Hepatocyte (in vitro differentiated cells): ENCODE results near the gene RRP12. TPM values are rescaled to one million over a fixed set of nuclear protein-coding genes. Genes with fewer than 3 reads are reported as not detected.

Experiments
- DNase-seq: peaks from one replicate; pipeline ENCODE4 v3.0.0-alpha.2; 2016; ENCODE audit warnings: low spot score
- H2AFZ ChIP-seq: fragments of 200-600 bp; sonication (generic); 2 replicates; pipeline ENCODE4 v1.6.0; 2016; ENCODE audit warnings: antibody characterized with exemption, mild to moderate bottlenecking
- H3K27ac ChIP-seq: fragments of 200-600 bp; sonication (generic); 2 replicates; pipeline ENCODE4 v1.5.1; 2016; ENCODE audit warnings: mild to moderate bottlenecking
- H3K27me3 ChIP-seq: fragments of 200-600 bp; sonication (generic); 2 replicates; pipeline ENCODE4 v1.6.1; 2016
- H3K36me3 ChIP-seq: fragments of 200-600 bp; sonication (generic); replicated peaks from 2 replicates; pipeline ENCODE4 v1.5.1; 2016; ENCODE audit warnings: low read depth; ENCODE audit not compliant: insufficient read depth
- H3K4me1 ChIP-seq: fragments of 200-600 bp; sonication (generic); 2 replicates; pipeline ENCODE4 v1.5.1; 2016; ENCODE audit warnings: mild to moderate bottlenecking, moderate library complexity; ENCODE audit not compliant: insufficient read depth
- H3K4me2 ChIP-seq: fragments of 200-600 bp; sonication (generic); 2 replicates; pipeline ENCODE4 v1.6.0; 2016
- H3K4me3 ChIP-seq: fragments of 200-600 bp; sonication (generic); 2 replicates; pipeline ENCODE4 v1.5.1; 2016; ENCODE audit warnings: mild to moderate bottlenecking
- H3K79me2 ChIP-seq: fragments of 200-600 bp; sonication (generic); 2 replicates; pipeline ENCODE4 v1.6.0; 2017; ENCODE audit warnings: mild to moderate bottlenecking
- H3K9me2 ChIP-seq: fragments of 200-600 bp; sonication (generic); replicated peaks from 2 replicates; pipeline ENCODE4 v1.6.0; 2017; ENCODE audit warnings: mild to moderate bottlenecking; ENCODE audit not compliant: insufficient read depth
- H3K9me3 ChIP-seq: fragments of 200-600 bp; sonication (generic); 2 replicates; pipeline ENCODE4 v1.5.1; 2016; ENCODE audit warnings: low read depth, mild to moderate bottlenecking
- H4K20me1 ChIP-seq: fragments of 200-600 bp; sonication (generic); 2 replicates; pipeline ENCODE4 v1.6.0; 2016; ENCODE audit warnings: mild to moderate bottlenecking; ENCODE audit not compliant: insufficient read depth, poor library complexity, severe bottlenecking
- EZH2 ChIP-seq: fragments of 200-600 bp; sonication (generic); IDR thresholded peaks from 2 replicates; pipeline ENCODE4 v1.6.1; 2016; ENCODE audit warnings: antibody characterized with exemption, mild to moderate bottlenecking, borderline replicate concordance
- EZH2phosphoT487 ChIP-seq: fragments of 200-600 bp; sonication (generic); IDR thresholded peaks from one replicate; pipeline ENCODE4 v1.6.1; 2018; ENCODE audit warnings: antibody characterized with exemption, mild to moderate bottlenecking, low read depth, moderate library complexity; ENCODE audit not compliant: unreplicated experiment, severe bottlenecking
- WGBS: methylation state at CpG from one replicate; pipeline ENCODE4 v1.1.6; 2016; ENCODE audit warnings: low lambda C conversion rate; ENCODE audit errors: missing lambda C conversion rate; 5-methylcytosine and 5-hydroxymethylcytosine counted together
- polyA plus RNA-seq: library from polyadenylated mRNA; unstranded; fragments of >200 nt; fragmentation: Nextera tagmentation; extraction: Ambion mirVana; gene quantifications from 2 replicates; pipeline ENCODE4 v1.2.1, GENCODE V29; 2016
- total RNA-seq: library from RNA; depleted of rRNA; stranded (reverse); fragments of >200 nt; gene quantifications from 2 replicates; pipeline ENCODE4 v1.2.3, GENCODE V29; 2014
- TF ChIP-seq, protein P1 (sequence below): fragments of 200-600 bp; sonication (generic); IDR thresholded peaks from 2 replicates; pipeline ENCODE4 v1.5.1; 2016; ENCODE audit warnings: antibody characterized with exemption, mild to moderate bottlenecking; ENCODE audit not compliant: poor library complexity

Gene RRP12
- total and polyA plus RNA-seq, 2 experiments from 2014 or later = 10.6 to 20.6 TPM

DNA sequence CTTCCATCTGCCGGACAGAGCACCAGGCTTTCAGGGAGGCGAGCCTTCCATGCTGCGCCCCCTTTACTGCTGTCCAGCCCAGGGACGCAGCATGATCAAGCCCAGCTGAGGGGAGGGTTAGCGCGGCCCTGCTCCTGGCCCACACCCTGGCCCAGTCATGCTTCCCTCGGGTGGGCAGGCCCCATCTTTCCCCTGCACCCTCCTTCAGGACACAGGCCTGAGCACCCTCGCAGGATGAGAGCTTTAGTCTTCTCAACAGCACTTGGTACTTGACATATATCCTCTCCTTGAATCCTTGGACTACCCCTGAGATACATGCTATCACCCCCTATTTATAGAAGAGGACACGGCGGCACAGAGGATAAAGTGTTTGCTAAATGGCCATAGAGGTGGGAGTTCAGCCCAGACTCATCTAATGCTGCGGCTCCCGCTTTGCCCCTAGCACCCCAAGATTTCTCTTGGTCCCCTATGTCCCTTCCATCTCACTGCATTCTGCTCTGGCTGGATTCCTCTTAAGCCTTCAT is 34.0 kb downstream of the RRP12 start:
- Histone ChIP-seq H3K4me3 (no peak overlapping the region), H3K4me2 (no peak overlapping the region), H3K9me2 (no peaks in the 10 kb centered on the region), H3K27me3 (no peaks in the 10 kb centered on the region), H2AFZ (no peak overlapping the region), H4K20me1 (no peaks in the 10 kb centered on the region), H3K4me1 (no peaks in the 10 kb centered on the region), H3K9me3 (no peaks in the 10 kb centered on the region), H3K27ac (no peak overlapping the region), H3K79me2 (no peaks in the 10 kb centered on the region), H3K36me3 (no peaks in the 10 kb centered on the region)
- no peak for DNase-seq
- 96% methylated on average over 12 of the region's 12 CpGs for WGBS
- TF ChIP-seq, protein P1, sequence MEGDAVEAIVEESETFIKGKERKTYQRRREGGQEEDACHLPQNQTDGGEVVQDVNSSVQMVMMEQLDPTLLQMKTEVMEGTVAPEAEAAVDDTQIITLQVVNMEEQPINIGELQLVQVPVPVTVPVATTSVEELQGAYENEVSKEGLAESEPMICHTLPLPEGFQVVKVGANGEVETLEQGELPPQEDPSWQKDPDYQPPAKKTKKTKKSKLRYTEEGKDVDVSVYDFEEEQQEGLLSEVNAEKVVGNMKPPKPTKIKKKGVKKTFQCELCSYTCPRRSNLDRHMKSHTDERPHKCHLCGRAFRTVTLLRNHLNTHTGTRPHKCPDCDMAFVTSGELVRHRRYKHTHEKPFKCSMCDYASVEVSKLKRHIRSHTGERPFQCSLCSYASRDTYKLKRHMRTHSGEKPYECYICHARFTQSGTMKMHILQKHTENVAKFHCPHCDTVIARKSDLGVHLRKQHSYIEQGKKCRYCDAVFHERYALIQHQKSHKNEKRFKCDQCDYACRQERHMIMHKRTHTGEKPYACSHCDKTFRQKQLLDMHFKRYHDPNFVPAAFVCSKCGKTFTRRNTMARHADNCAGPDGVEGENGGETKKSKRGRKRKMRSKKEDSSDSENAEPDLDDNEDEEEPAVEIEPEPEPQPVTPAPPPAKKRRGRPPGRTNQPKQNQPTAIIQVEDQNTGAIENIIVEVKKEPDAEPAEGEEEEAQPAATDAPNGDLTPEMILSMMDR = no peak
- TF ChIP-seq EZH2 = no peak
- no peak for TF ChIP-seq EZH2phosphoT487

DNA sequence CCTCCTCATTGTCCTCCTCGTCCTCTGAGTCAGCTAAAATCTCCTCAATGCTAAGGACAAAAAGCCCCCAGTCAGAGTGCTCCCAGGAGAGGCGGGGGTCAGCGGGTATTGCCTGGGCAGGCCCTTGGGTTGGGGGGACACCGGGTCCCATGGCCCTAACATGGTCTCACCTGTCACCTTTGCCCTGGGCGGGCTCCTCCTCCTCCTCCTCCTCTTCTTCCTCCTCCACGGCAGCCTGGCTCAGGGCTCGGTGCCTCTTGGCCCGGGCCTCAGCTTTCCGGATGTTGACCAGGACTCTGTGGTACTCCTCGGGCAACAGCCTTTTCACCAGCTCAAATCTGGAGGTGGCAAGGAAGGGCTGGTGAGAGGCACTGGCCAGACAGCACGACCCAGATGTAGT is 34.6 kb downstream of the RRP12 start:
- H3K36me3 ChIP-seq = no peaks in the 10 kb centered on the region
- no peak for DNase-seq
- 96% methylated on average over 11 of the region's 11 CpGs for WGBS
- H3K79me2 ChIP-seq = no peaks in the 10 kb centered on the region
- H2AFZ ChIP-seq = no peak overlapping the region
- TF ChIP-seq EZH2 (no peak), EZH2phosphoT487 (no peak)
- TF ChIP-seq, protein P1 = no peak
- no peak overlapping the region for H3K4me3 ChIP-seq
- H3K4me2 ChIP-seq = no peak overlapping the region
- H3K27ac ChIP-seq = no peak overlapping the region
- H3K9me3 ChIP-seq = no peaks in the 10 kb centered on the region
- no peaks in the 10 kb centered on the region for H3K27me3 ChIP-seq
- no peaks in the 10 kb centered on the region for H3K9me2 ChIP-seq
- H4K20me1 ChIP-seq = no peaks in the 10 kb centered on the region
- no peaks in the 10 kb centered on the region for H3K4me1 ChIP-seq

DNA sequence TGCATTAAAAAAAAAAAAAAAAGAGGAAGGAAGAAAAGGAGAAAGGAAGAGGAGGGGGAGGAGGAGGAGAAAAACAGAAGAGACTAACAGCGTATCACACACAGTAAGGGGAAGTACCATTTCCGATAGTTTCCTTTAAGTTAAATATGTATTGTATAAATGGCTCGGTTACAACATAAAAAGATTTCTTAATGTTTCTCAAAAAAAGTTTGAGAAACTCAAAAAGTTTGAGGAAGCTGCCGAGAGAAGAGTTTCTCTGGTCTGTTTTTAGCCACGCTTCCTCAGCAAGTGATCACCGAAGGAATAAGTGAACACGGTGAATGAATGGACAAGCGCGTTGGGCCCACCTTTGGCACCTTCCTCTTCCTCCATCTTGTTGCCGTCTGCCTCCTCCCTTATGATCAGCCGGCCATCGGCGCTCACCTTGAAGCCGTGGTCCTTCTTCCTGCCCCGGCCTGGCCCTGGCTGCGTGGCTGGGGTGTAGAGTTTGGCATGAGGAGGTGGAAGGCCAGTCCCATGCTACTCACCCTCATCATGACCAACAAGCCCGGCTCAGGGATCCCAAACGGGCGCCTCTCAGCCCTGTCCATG is 35.3 kb downstream of the RRP12 start:
- H3K27ac ChIP-seq = no peak overlapping the region
- no peaks in the 10 kb centered on the region for H3K36me3 ChIP-seq

More for the DNA sequence above, 35.3 kb downstream of the RRP12 start:
- no peaks in the 10 kb centered on the region for H4K20me1 ChIP-seq
- TF ChIP-seq EZH2phosphoT487 (no peak), EZH2 (no peak)
- TF ChIP-seq, protein P1 = no peak
- no peaks in the 10 kb centered on the region for H3K79me2 ChIP-seq
- H3K4me2 ChIP-seq = no peak overlapping the region
- no peaks in the 10 kb centered on the region for H3K27me3 ChIP-seq
- H2AFZ ChIP-seq = no peak overlapping the region
- no peaks in the 10 kb centered on the region for H3K9me3 ChIP-seq
- H3K4me1 ChIP-seq = no peaks in the 10 kb centered on the region
- no peak for DNase-seq
- no peak overlapping the region for H3K4me3 ChIP-seq
- no peaks in the 10 kb centered on the region for H3K9me2 ChIP-seq
- 94% methylated on average over 19 of the region's 19 CpGs for WGBS
